ENCODE results near the gene METTL3.
"Not testable (repeated sequence)": the region's sequence is repeated elsewhere in the genome, so short reads cannot be mapped to it uniquely, and the experiment has no call there.

The METTL3 gene

GRCh38 chr14:21510735-21511657 is at the start of gene METTL3:
TSS of gene METTL3 (minus strand) at chr14:21511340. CDS start at chr14:21511223, 117 bp downstream.
- Histone ChIP-seq H3K4me3 (ENCODE audit: low read length) (peak within 1 kb of the TSS; percentile 93), H3K9me3 (ENCODE audit: control insufficient read depth, low read length) (no peaks in the 10 kb centered on the region), H3K27me3 (ENCODE audit: control insufficient read depth, insufficient read depth, low read length) (no peaks in the 10 kb centered on the region), H3K4me1 (ENCODE audit: control insufficient read depth, insufficient read depth, low read length) (peaks cover 9% of the 10 kb centered on the region), H3K36me3 (ENCODE audit: control insufficient read depth, insufficient read depth, low read length) (no peaks in the 10 kb centered on the region), H3K9ac (ENCODE audit: low read length) (peak within 1 kb of the TSS; percentile 82)

GRCh38 chr14:21558703-21559170 is 47.6 kb upstream of the METTL3 start:
- H3K9me3 ChIP-seq (ENCODE audit: control insufficient read depth, low read length) = no peaks in the 10 kb centered on the region
- no peak overlapping the region for H3K4me3 ChIP-seq (ENCODE audit: low read length)
- H3K27me3 ChIP-seq (ENCODE audit: control insufficient read depth, insufficient read depth, low read length) = no peaks in the 10 kb centered on the region
- peaks cover 7% of the 10 kb centered on the region for H3K4me1 ChIP-seq (ENCODE audit: control insufficient read depth, insufficient read depth, low read length)
- no peak overlapping the region for H3K9ac ChIP-seq (ENCODE audit: low read length)
- no peaks in the 10 kb centered on the region for H3K36me3 ChIP-seq (ENCODE audit: control insufficient read depth, insufficient read depth, low read length)

- H3K27me3 ChIP-seq (ENCODE audit: control insufficient read depth, insufficient read depth, low read length) = no peaks in the 10 kb centered on the region
- peaks cover 7% of the 10 kb centered on the region for H3K4me1 ChIP-seq (ENCODE audit: control insufficient read depth, insufficient read depth, low read length)
- H3K9ac ChIP-seq (ENCODE audit: low read length) = peak overlapping the region; percentile 33
- no peaks in the 10 kb centered on the region for H3K9me3 ChIP-seq (ENCODE audit: control insufficient read depth, low read length)
- H3K36me3 ChIP-seq (ENCODE audit: control insufficient read depth, insufficient read depth, low read length) = no peaks in the 10 kb centered on the region
- no peak overlapping the region for H3K4me3 ChIP-seq (ENCODE audit: low read length)
Observed at GRCh38 chr14:21557084-21557901, 46.2 kb upstream of the METTL3 start.

- H3K9ac ChIP-seq (ENCODE audit: low read length) = no peak overlapping the region
- H3K36me3 ChIP-seq (ENCODE audit: control insufficient read depth, insufficient read depth, low read length) = no peaks in the 10 kb centered on the region
- no peaks in the 10 kb centered on the region for H3K9me3 ChIP-seq (ENCODE audit: control insufficient read depth, low read length)
- H3K4me1 ChIP-seq (ENCODE audit: control insufficient read depth, insufficient read depth, low read length) = peaks cover 7% of the 10 kb centered on the region
- H3K27me3 ChIP-seq (ENCODE audit: control insufficient read depth, insufficient read depth, low read length) = no peaks in the 10 kb centered on the region
- no peak overlapping the region for H3K4me3 ChIP-seq (ENCODE audit: low read length)
Observed at GRCh38 chr14:21556378-21557083, 45.4 kb upstream of the METTL3 start.

- H3K4me3 ChIP-seq (ENCODE audit: low read length) = no peak overlapping the region
- no peaks in the 10 kb centered on the region for H3K27me3 ChIP-seq (ENCODE audit: control insufficient read depth, insufficient read depth, low read length)
- H3K4me1 ChIP-seq (ENCODE audit: control insufficient read depth, insufficient read depth, low read length) = peaks cover 7% of the 10 kb centered on the region
- H3K9ac ChIP-seq (ENCODE audit: low read length) = no peak overlapping the region
- no peaks in the 10 kb centered on the region for H3K9me3 ChIP-seq (ENCODE audit: control insufficient read depth, low read length)
- H3K36me3 ChIP-seq (ENCODE audit: control insufficient read depth, insufficient read depth, low read length) = no peaks in the 10 kb centered on the region
Observed at GRCh38 chr14:21553266-21553665, 42.1 kb upstream of the METTL3 start.

- not testable (repeated sequence) for H3K36me3 ChIP-seq (ENCODE audit: control insufficient read depth, insufficient read depth, low read length); H3K4me1 ChIP-seq (ENCODE audit: control insufficient read depth, insufficient read depth, low read length); H3K9ac ChIP-seq (ENCODE audit: low read length); H3K27me3 ChIP-seq (ENCODE audit: control insufficient read depth, insufficient read depth, low read length); H3K4me3 ChIP-seq (ENCODE audit: low read length); H3K9me3 ChIP-seq (ENCODE audit: control insufficient read depth, low read length)
Observed at GRCh38 chr14:21544588-21544987, 33.4 kb upstream of the METTL3 start.

GRCh38 chr14:21543963-21544362 is 32.8 kb upstream of the METTL3 start:
- Histone ChIP-seq H3K4me1 (ENCODE audit: control insufficient read depth, insufficient read depth, low read length) (no peaks in the 10 kb centered on the region), H3K9ac (ENCODE audit: low read length) (no peak overlapping the region), H3K27me3 (ENCODE audit: control insufficient read depth, insufficient read depth, low read length) (no peaks in the 10 kb centered on the region), H3K36me3 (ENCODE audit: control insufficient read depth, insufficient read depth, low read length) (no peaks in the 10 kb centered on the region), H3K9me3 (ENCODE audit: control insufficient read depth, low read length) (no peaks in the 10 kb centered on the region), H3K4me3 (ENCODE audit: low read length) (no peak overlapping the region)

GRCh38 chr14:21543521-21543960 is 32.4 kb upstream of the METTL3 start:
- Histone ChIP-seq H3K9me3 (ENCODE audit: control insufficient read depth, low read length) (no peaks in the 10 kb centered on the region), H3K36me3 (ENCODE audit: control insufficient read depth, insufficient read depth, low read length) (no peaks in the 10 kb centered on the region), H3K4me1 (ENCODE audit: control insufficient read depth, insufficient read depth, low read length) (no peaks in the 10 kb centered on the region), H3K27me3 (ENCODE audit: control insufficient read depth, insufficient read depth, low read length) (no peaks in the 10 kb centered on the region), H3K9ac (ENCODE audit: low read length) (no peak overlapping the region), H3K4me3 (ENCODE audit: low read length) (no peak overlapping the region)

GRCh38 chr14:21541413-21542074 is 30.4 kb upstream of the METTL3 start:
- Histone ChIP-seq H3K4me3 (ENCODE audit: low read length) (no peak overlapping the region), H3K36me3 (ENCODE audit: control insufficient read depth, insufficient read depth, low read length) (no peaks in the 10 kb centered on the region), H3K9ac (ENCODE audit: low read length) (no peak overlapping the region), H3K9me3 (ENCODE audit: control insufficient read depth, low read length) (no peaks in the 10 kb centered on the region), H3K4me1 (ENCODE audit: control insufficient read depth, insufficient read depth, low read length) (no peaks in the 10 kb centered on the region), H3K27me3 (ENCODE audit: control insufficient read depth, insufficient read depth, low read length) (peaks cover 7% of the 10 kb centered on the region)

GRCh38 chr14:21539189-21539940 is 28.2 kb upstream of the METTL3 start:
- Histone ChIP-seq H3K9me3 (ENCODE audit: control insufficient read depth, low read length) (no peaks in the 10 kb centered on the region), H3K4me1 (ENCODE audit: control insufficient read depth, insufficient read depth, low read length) (no peaks in the 10 kb centered on the region), H3K9ac (ENCODE audit: low read length) (no peak overlapping the region), H3K36me3 (ENCODE audit: control insufficient read depth, insufficient read depth, low read length) (no peaks in the 10 kb centered on the region), H3K27me3 (ENCODE audit: control insufficient read depth, insufficient read depth, low read length) (peaks cover 23% of the 10 kb centered on the region), H3K4me3 (ENCODE audit: low read length) (no peak overlapping the region)

- Histone ChIP-seq H3K9me3 (ENCODE audit: control insufficient read depth, low read length) (no peaks in the 10 kb centered on the region), H3K9ac (ENCODE audit: low read length) (peak overlapping the region; percentile 47), H3K36me3 (ENCODE audit: control insufficient read depth, insufficient read depth, low read length) (no peaks in the 10 kb centered on the region), H3K27me3 (ENCODE audit: control insufficient read depth, insufficient read depth, low read length) (peaks cover 25% of the 10 kb centered on the region), H3K4me3 (ENCODE audit: low read length) (no peak overlapping the region), H3K4me1 (ENCODE audit: control insufficient read depth, insufficient read depth, low read length) (no peaks in the 10 kb centered on the region)
Observed at GRCh38 chr14:21537090-21537424, 25.9 kb upstream of the METTL3 start.
